ENCODE results near the gene SMARCB1.

Gene SMARCB1

DNA sequence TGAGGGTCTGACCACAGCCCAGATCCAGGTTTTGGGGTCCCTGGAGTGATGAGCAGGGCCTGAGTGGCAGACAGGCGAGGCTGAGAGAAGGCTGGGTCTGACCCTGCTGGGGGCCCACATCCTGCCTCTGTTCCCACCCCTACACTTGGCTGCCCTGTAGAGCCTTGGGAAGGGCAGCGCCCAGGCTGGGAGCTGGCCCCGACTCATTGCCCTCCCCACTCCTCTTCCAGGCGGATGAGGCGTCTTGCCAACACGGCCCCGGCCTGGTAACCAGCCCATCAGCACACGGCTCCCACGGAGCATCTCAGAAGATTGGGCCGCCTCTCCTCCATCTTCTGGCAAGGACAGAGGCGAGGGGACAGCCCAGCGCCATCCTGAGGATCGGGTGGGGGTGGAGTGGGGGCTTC, 47.1 kb downstream of the SMARCB1 start:
- TF ChIP-seq CTCF (IDR thresholded peaks at IDR 0.05) (no peak), ZFX (IDR thresholded peaks at IDR 0.05; ENCODE audit: borderline replicate concordance) (no peak)

DNA sequence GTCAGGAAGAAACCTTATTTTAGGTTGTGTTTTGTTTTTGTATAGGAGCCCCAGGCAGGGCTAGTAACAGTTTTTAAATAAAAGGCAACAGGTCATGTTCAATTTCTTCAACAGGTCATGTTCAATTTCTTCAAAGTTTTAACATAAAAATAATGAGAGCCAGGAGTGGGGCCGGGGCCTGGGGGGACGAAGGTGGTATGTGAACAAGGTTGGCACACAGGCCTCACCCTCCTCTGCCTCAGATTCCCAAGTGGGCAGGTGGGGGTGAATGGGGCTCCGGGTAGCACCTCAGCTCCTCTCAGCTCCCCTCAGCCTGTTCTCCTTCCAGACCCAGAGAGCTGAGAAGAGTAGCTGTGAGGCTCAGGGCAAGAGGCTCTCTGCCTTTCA, 47.6 kb downstream of the SMARCB1 start:
- H3K27ac ChIP-seq, result peak overlapping the region; percentile 72
- TF ChIP-seq ZFX (IDR thresholded peaks at IDR 0.05; ENCODE audit: borderline replicate concordance) (no peak), CTCF (IDR thresholded peaks at IDR 0.05) (no peak)

More for the DNA sequence above, 47.1 kb downstream of the SMARCB1 start:
- H3K27ac ChIP-seq, result peak overlapping the region; percentile 72; the same call in 1 of the 2 replicates

DNA sequence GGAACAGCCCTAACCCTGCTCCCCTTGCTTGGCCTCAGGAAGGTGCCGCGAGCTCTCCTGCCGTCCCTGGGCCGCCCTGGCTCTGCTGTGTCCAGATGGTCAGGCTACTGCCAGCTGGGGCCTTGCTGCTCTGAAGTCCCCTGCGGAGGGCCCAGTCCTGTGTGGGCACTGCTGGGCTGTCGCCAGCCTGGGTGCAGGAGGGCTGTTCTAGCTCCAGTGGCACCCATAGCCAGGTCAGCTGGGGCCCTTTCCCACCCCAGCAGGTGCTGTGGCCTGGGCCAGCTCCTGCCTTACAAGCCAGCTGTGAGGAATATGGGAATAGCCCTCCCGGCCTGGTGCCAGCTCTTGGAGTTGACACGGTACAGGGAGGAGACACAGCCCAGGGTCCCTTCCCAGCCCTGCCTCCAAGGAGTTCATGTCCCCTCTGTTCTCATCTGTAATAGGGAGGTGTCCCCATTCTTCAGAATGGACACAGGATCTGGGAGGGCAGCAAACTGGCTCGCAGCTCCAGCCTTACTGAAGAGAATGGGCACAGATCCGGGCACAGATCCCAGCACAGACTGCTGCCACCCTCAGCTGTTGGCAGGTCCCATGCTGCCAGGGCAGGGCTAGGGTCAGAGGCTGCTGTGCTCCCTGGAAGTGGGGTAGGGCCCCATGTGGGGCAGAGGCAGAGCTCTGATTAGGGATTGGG, 48.2 kb downstream of the SMARCB1 start:
- TF ChIP-seq ZFX (IDR thresholded peaks at IDR 0.05; ENCODE audit: borderline replicate concordance) (no peak), CTCF (IDR thresholded peaks at IDR 0.05) (no peak)
- peak overlapping the region; percentile 72 for H3K27ac ChIP-seq

- H3K27ac ChIP-seq, result peak overlapping the region; percentile 72
- TF ChIP-seq CTCF (IDR thresholded peaks at IDR 0.05) (no peak), ZFX (IDR thresholded peaks at IDR 0.05; ENCODE audit: borderline replicate concordance) (no peak)
These were observed 48.8 kb downstream of the SMARCB1 start for GRCh38 chr22:23835484-23836144.

DNA sequence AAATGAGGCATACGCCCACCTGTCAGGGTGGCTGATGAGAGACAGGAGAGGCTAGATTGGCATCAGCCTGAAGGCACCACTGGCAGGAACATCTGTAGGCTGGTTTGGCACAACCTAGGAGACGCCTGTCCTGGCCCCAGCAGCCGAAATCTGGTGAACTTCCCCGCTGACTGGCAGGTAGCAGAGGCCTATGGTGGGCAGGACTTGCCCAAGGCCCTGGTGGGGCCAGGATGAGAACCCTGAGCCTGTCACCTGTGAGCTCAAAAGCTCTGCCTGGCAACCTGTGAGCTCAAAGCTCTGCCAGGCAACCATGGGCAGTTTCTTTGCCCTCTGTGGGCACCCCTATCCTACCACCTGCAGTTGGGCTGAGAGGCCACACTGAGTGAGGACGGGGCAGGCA, 49.5 kb downstream of the SMARCB1 start:
- H3K27ac ChIP-seq, result peak overlapping the region; percentile 72
- TF ChIP-seq ZFX (IDR thresholded peaks at IDR 0.05; ENCODE audit: borderline replicate concordance), result no peak
- no peak for TF ChIP-seq CTCF (IDR thresholded peaks at IDR 0.05)

DNA sequence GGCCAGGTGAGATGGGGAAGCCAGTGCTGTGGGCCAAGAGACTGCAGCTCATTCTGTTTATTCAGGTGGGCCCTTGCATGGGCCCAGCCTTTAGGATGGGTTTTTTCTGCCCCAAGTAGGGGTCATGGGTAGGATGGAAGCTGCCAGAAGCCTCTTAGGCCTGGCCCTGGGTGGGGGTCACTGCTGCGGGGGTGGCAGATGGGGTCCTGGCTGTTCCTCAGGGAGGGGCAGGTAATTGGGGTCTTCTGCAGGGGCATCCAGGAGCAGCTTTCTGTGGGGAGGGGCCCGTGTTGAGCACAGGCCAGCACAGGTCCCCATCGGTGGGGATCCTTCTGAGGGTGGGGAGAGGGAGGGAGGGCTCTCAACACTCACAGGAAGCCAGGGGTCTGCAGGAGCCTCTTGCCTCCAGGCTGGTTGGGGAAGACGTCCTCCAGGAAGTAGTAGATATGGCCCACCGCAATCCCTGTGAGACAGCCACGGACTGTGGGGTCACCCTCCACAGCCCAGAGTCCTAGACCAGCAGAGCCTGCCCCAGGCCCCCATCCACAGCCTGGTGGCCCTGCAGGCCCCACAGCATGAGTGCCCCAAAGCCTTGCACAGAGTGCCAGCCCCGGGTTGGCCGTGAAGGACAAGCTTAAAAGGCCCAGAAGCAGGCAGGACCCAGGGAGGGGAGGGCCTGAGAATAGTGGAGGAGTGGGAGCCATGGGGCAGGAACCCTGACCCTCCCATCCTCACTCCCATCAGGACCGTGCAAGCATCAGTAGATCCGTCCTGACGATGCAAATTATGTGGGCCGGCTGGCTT, 50.1 kb downstream of the SMARCB1 start:
- TF ChIP-seq ZFX (IDR thresholded peaks at IDR 0.05; ENCODE audit: borderline replicate concordance), result no peak
- no peak for TF ChIP-seq CTCF (IDR thresholded peaks at IDR 0.05)
- H3K27ac ChIP-seq, result peak overlapping the region; percentile 72
